ENCODE data around the gene ZNF649. TPM values are rescaled to one million over a fixed set of nuclear protein-coding genes. Genes with fewer than 3 reads are reported as not detected.

Gene ZNF649
- total RNA-seq, 2 experiments from 2014 or later: 13.0 to 13.2 TPM

GRCh38 chr19:51927859-51928258 lies 23.0 kb upstream of the ZNF649 start:
- Histone ChIP-seq H3K9me3 (ENCODE audit: control insufficient read depth in 1 of 2, insufficient read depth in 1 of 2, low read length in 2 of 2) (peaks cover 21 to 49% of the 10 kb centered on the region in 2 experiments), H3K27ac (ENCODE audit: low read depth in 1 of 2, low read length in 2 of 2) (no peak overlapping the region), H3K4me1 (ENCODE audit: insufficient read depth, low read length) (peaks cover 17% of the 10 kb centered on the region), H3K36me3 (ENCODE audit: insufficient read depth, low read length) (peaks cover 24% of the 10 kb centered on the region), H3K27me3 (ENCODE audit: control insufficient read depth in 1 of 2, insufficient read depth in 2 of 2, low read length in 2 of 2) (no peaks in the 10 kb centered on the region), H3K4me3 (ENCODE audit: low read length) (peak overlapping the region; percentile 78)
- peak overlapping the region; percentile 97 for H3K4me3 Mint-ChIP-seq
- H3K27ac Mint-ChIP-seq: peak overlapping the region; percentile 86
- TF ChIP-seq, protein P1, sequence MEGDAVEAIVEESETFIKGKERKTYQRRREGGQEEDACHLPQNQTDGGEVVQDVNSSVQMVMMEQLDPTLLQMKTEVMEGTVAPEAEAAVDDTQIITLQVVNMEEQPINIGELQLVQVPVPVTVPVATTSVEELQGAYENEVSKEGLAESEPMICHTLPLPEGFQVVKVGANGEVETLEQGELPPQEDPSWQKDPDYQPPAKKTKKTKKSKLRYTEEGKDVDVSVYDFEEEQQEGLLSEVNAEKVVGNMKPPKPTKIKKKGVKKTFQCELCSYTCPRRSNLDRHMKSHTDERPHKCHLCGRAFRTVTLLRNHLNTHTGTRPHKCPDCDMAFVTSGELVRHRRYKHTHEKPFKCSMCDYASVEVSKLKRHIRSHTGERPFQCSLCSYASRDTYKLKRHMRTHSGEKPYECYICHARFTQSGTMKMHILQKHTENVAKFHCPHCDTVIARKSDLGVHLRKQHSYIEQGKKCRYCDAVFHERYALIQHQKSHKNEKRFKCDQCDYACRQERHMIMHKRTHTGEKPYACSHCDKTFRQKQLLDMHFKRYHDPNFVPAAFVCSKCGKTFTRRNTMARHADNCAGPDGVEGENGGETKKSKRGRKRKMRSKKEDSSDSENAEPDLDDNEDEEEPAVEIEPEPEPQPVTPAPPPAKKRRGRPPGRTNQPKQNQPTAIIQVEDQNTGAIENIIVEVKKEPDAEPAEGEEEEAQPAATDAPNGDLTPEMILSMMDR (IDR thresholded peaks at IDR 0.05): no peak
- DNase-seq (no peak), ATAC-seq (ENCODE audit: poor library complexity) (no peak)
- peaks cover 24% of the 10 kb centered on the region for H3K9me3 Mint-ChIP-seq
- no peaks in the 10 kb centered on the region for H3K27me3 Mint-ChIP-seq
- POLR2A ChIA-PET: no interaction called here
- H3K4me1 Mint-ChIP-seq (ENCODE audit: low read depth): peaks cover 36% of the 10 kb centered on the region
- peaks cover 93% of the 10 kb centered on the region for H3K36me3 Mint-ChIP-seq (ENCODE audit: low read depth)
- CTCF ChIA-PET: no interaction called here
- intact Hi-C loops (cut with DNase I, micrococcal nuclease): loop anchor here (1.0 to 10.0 kb wide), 6 partner anchors 24 to 333 kb away; partner anchors contain the start of genes ZNF350 (in 1 of the 2), ZNF577 (in 1 of the 2) and ZNF614 (in 1 of the 2)

GRCh38 chr19:51926784-51927741 lies 22.2 kb upstream of the ZNF649 start, which contains the start of gene ZNF613:
Gene ZNF613 (plus strand): TSS chr19:51927472. CDS start chr19:51936221, 8,749 bp downstream.
- Histone ChIP-seq H3K27me3 (ENCODE audit: control insufficient read depth in 1 of 2, insufficient read depth in 2 of 2, low read length in 2 of 2) (no peaks in the 10 kb centered on the region), H3K9me3 (ENCODE audit: control insufficient read depth in 1 of 2, insufficient read depth in 1 of 2, low read length in 2 of 2) (peaks cover 22 to 49% of the 10 kb centered on the region in 2 experiments), H3K36me3 (ENCODE audit: insufficient read depth, low read length) (peaks cover 20% of the 10 kb centered on the region), H3K27ac (ENCODE audit: low read depth in 1 of 2, low read length in 2 of 2) (peak within 1 kb of the TSS; percentile 55 to 60), H3K4me3 (ENCODE audit: low read length) (peak within 1 kb of the TSS; percentile 78), H3K4me1 (ENCODE audit: insufficient read depth, low read length) (peaks cover 17% of the 10 kb centered on the region)
- peaks cover 24% of the 10 kb centered on the region for H3K9me3 Mint-ChIP-seq
- H3K27me3 Mint-ChIP-seq: no peaks in the 10 kb centered on the region
- peak; percentile 72 to 93 (median 79) for DNase-seq
- peak within 1 kb of the TSS; percentile 97 for H3K4me3 Mint-ChIP-seq
- H3K27ac Mint-ChIP-seq: peak within 1 kb of the TSS; percentile 86
- ATAC-seq (ENCODE audit: poor library complexity): peak; percentile 88
- ChIA-PET POLR2A (interaction anchor here (0.7 to 1.1 kb wide), 4 partner anchors 23 to 263 kb away, joined by 3 to 4 read pairs (median 4); partner anchors contain the start of gene PPP2R1A), CTCF (interaction anchor here (1.5 kb wide), 1 partner anchor 81 kb away, joined by 3 read pairs; the partner anchor contains the start of gene ZNF615)
- TF ChIP-seq, protein P1 (IDR thresholded peaks at IDR 0.05): peak; percentile 22
- peaks cover 93% of the 10 kb centered on the region for H3K36me3 Mint-ChIP-seq (ENCODE audit: low read depth)
- intact Hi-C loops (cut with DNase I, micrococcal nuclease): loop anchor here (1.0 to 10.0 kb wide), 7 partner anchors 22 to 332 kb away; partner anchors contain the start of genes ZNF350 (in 1 of the 2), ZNF577 (in 1 of the 2), ZNF614 (in 1 of the 2) and ZNF649 (in 1 of the 2)
- peaks cover 36% of the 10 kb centered on the region for H3K4me1 Mint-ChIP-seq (ENCODE audit: low read depth)

GRCh38 chr19:51926426-51926783 lies 21.6 kb upstream of the ZNF649 start:
- peaks cover 93% of the 10 kb centered on the region for H3K36me3 Mint-ChIP-seq (ENCODE audit: low read depth)
- H3K27me3 Mint-ChIP-seq: no peaks in the 10 kb centered on the region
- ChIA-PET CTCF (interaction anchor here (1.5 kb wide), 1 partner anchor 81 kb away, joined by 3 read pairs; the partner anchor contains the start of gene ZNF615), POLR2A (interaction anchor here (0.8 to 1.1 kb wide), 3 partner anchors 22 to 263 kb away, joined by 3 to 4 read pairs (median 3); partner anchors contain the start of gene PPP2R1A)
- peaks cover 22 to 49% of the 10 kb centered on the region in 2 experiments for H3K9me3 ChIP-seq (ENCODE audit: control insufficient read depth in 1 of 2, insufficient read depth in 1 of 2, low read length in 2 of 2)
- intact Hi-C loops (cut with DNase I, micrococcal nuclease): loop anchor here (1.0 to 10.0 kb wide), 5 partner anchors 21 to 332 kb away; partner anchors contain the start of genes ZNF577 (in 1 of the 2), ZNF614 (in 1 of the 2) and ZNF649 (in 1 of the 2)
- TF ChIP-seq, protein P1 (IDR thresholded peaks at IDR 0.05): peak; percentile 12
- H3K27ac Mint-ChIP-seq: peak overlapping the region; percentile 86
- peak overlapping the region; percentile 78 for H3K4me3 ChIP-seq (ENCODE audit: low read length)
- peaks cover 24% of the 10 kb centered on the region for H3K9me3 Mint-ChIP-seq
- no peak for ATAC-seq (ENCODE audit: poor library complexity)
- H3K27me3 ChIP-seq (ENCODE audit: control insufficient read depth in 1 of 2, insufficient read depth in 2 of 2, low read length in 2 of 2): no peaks in the 10 kb centered on the region
- peak overlapping the region; percentile 97 for H3K4me3 Mint-ChIP-seq
- H3K4me1 Mint-ChIP-seq (ENCODE audit: low read depth): peaks cover 36% of the 10 kb centered on the region
- H3K27ac ChIP-seq (ENCODE audit: low read depth in 1 of 2, low read length in 2 of 2): peak overlapping the region in 1 of 2 donors; percentile 55
- peaks cover 17% of the 10 kb centered on the region for H3K4me1 ChIP-seq (ENCODE audit: insufficient read depth, low read length)
- H3K36me3 ChIP-seq (ENCODE audit: insufficient read depth, low read length): peaks cover 14% of the 10 kb centered on the region
- DNase-seq: no peak
